ENCODE results near the gene KCNC3.

The KCNC3 gene

DNA sequence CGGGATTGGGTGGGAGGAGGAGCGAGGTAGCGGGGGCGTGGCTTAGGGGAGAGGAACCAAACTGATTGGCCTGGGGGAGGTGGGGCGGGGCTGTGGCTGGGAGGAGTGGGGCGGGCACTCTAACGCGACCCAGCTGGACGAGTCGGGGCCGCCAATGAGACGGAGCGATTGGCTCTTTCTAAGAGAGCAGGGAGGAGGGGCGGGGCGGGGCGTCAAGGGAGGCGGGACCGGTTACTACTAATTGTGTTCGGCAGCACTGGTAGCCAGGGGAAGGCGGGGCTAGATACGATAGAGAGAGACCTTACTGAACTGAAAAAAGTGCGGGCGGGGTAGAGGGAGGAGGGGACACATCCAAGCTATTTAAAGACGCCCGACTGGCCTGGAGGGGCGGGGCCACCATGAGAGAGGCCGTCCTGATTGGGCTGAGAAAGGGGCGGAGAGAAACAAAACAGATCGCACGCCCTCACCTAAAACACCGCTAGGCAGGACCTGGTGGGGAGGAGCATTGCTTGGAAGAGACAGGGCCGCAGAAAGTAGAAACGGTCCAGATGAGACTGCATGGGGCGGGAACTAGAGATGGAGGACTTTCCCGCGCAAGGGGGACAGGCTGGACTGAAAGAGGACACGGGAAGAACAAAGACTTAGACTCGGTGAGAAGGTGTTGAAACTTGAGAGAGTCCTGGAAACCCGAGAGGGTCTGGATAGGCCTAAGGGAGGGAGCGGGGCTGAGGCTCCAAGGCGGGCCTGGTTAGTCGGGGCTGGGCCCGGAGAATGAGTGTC, at the start of gene KCNC3:
Gene KCNC3 (minus strand): TSS at position 232 of the 780 bp plus-strand sequence. CDS start 295 bp downstream, outside the sequence.
- peak; percentile 49 to 91 for DNase-seq (ENCODE audit: low read depth in 2 of 2)

GRCh38 chr19:50378863-50379236, 49.7 kb upstream of the KCNC3 start:
- no peak for DNase-seq (ENCODE audit: low read depth in 2 of 2)

- no peak for DNase-seq (ENCODE audit: low read depth in 2 of 2)
These were observed 49.1 kb upstream of the KCNC3 start for GRCh38 chr19:50378169-50378862.

GRCh38 chr19:50377517-50377916, 48.3 kb upstream of the KCNC3 start:
- no peak for DNase-seq (ENCODE audit: low read depth in 2 of 2)

GRCh38 chr19:50377051-50377461, 47.9 kb upstream of the KCNC3 start:
- DNase-seq (ENCODE audit: low read depth in 2 of 2) = peak in 1 of 2 donors; percentile 35

- DNase-seq (ENCODE audit: low read depth in 2 of 2) = peak; percentile 85 to 90
These were observed 47.2 kb upstream of the KCNC3 start, which contains the start of gene NR1H2 for GRCh38 chr19:50376166-50377050. TSS of gene NR1H2 (plus strand) at chr19:50376457. CDS start at chr19:50377606, 1,149 bp downstream.

- no peak for DNase-seq (ENCODE audit: low read depth in 2 of 2)
These were observed 42.8 kb upstream of the KCNC3 start for GRCh38 chr19:50371914-50372475.

GRCh38 chr19:50368649-50369570, 39.7 kb upstream of the KCNC3 start:
- peak; percentile 57 to 58 for DNase-seq (ENCODE audit: low read depth in 2 of 2)

- no peak for DNase-seq (ENCODE audit: low read depth in 2 of 2)
These were observed 36.5 kb upstream of the KCNC3 start, which contains the start of gene NAPSA for GRCh38 chr19:50365434-50366306. TSS of gene NAPSA (minus strand) at chr19:50365639. CDS start at chr19:50365621, 18 bp downstream.

GRCh38 chr19:50362656-50363424, 33.7 kb upstream of the KCNC3 start:
- DNase-seq (ENCODE audit: low read depth in 2 of 2) = no peak

DNA sequence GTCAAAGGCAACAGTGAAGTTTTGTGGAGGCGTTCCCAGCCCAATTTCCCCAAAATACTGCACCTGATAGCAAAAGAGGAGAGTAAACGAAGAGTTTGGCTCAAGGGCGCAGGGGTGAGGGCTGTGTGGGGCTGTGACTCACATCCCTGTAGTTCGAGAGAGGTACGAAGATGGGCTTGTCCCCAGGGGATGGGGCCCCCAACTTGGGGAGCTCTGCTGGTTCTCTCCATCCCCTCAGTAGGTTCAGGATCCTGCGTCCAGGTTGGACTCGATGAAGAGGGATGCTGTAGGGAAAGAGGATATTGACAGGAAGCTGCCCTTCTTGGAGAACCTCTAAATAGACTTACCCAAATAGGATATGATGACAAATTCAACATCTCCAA, 32.8 kb upstream of the KCNC3 start:
- no peak for DNase-seq (ENCODE audit: low read depth in 2 of 2)

DNA sequence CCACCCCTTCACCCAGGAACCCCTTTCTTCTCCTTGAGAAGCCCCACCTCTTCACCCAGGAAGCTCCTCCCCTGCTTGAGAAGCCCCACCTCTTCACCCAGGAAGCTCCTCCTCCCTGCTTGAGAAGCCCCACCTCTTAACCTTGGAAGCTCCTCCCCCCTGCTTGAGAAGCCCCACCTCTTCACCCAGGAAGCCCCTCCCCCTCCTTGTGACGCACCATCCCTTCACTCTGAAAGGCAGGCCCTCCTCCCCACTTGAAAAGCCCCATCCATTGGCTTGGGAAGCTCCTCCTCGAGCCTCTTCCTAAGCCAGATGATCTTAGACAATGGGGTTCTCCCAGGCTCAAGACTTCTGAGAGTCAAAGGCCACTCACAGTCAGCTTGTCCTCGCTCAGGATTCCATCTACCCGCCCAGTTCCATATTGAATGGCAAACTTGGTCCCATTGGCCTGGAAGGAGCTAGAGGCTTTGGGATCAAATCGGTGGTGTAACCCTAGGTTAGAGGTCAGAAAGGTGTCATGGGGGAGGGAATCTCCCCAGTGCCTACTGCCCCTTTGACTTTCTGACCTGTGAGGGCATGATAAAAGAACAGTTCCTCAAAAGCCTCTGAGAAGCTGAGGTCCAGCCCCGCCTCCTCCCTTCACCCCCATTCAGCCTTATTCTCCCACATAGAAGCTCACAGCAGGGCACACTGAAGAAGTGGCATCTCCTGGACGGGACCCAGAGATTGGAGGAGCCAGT, 32.3 kb upstream of the KCNC3 start:
- no peak for DNase-seq (ENCODE audit: low read depth in 2 of 2)

- no peak for DNase-seq (ENCODE audit: low read depth in 2 of 2)
These were observed 30.2 kb upstream of the KCNC3 start for GRCh38 chr19:50359328-50359818.

DNA sequence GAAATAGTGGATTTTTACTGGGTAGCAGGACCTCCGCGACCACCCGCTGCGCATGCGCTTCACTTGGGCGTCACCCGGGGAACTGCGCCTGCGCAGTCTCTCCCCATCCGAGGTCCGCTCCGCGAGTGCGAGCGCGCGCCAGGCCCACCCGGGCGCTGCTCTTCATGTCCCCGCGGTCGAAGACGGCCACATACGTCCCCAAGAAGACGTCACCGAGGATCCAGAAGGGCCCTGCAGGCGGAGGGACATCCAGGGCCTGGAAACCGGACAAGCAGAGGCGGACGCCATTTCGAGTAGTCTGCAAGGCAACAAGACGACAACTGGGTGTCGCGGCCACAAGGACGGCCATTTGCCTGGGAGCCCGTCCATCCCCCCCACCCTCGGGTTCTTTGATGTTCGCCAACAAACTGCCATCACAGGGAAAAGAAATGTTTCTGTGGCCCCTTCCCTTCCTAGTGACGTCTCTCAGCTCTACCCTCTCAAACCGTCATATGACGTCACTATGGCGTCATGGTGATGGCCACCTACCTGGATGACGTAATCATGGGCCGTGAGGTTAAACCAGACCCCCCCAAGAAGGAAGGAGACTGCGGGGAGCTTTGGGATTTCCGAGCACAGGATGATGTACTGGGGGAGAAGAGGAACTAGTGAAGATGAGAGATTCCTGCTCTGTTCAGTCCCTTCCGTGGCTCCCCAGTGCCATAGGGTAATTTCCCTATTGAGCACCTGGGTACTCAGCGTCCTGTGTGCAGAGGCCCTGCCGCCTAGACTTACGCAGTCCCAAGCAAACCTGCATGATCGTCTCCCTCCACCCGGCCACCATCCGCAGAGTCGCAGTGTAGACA, 29.5 kb upstream of the KCNC3 start:
- peak; percentile 47 to 64 for DNase-seq (ENCODE audit: low read depth in 2 of 2)

GRCh38 chr19:50357178-50358100, 28.3 kb upstream of the KCNC3 start:
- peak; percentile 82 to 87 for DNase-seq (ENCODE audit: low read depth in 2 of 2)

GRCh38 chr19:50356691-50357177, 27.6 kb upstream of the KCNC3 start:
- DNase-seq (ENCODE audit: low read depth in 2 of 2) = no peak
